Measurements from ENCODE around the gene TAPBPL. TPM values are rescaled to one million over a fixed set of nuclear protein-coding genes. Genes with fewer than 3 reads are reported as not detected.
A peak's percentile ranks its signal among the peaks of the same experiment; 100 is the strongest.
"Not testable (repeated sequence)": the region's sequence is repeated elsewhere in the genome, so short reads cannot be mapped to it uniquely, and the experiment has no call there.

TAPBPL gene
- total RNA-seq, 1 experiment from 2014 or later, result 11.0 TPM

GRCh38 chr12:6489449-6489848 lies 37.6 kb downstream of the TAPBPL start:
- DNase-seq (ENCODE audit: low spot score), result no peak

- not testable (repeated sequence) for DNase-seq (ENCODE audit: low spot score)
Measured at GRCh38 chr12:6490673-6491072, 38.8 kb downstream of the TAPBPL start.

GRCh38 chr12:6492838-6493496 lies 41.1 kb downstream of the TAPBPL start, which contains the start of gene MRPL51:
TSS of gene MRPL51 (minus strand) at chr12:6493262. CDS start at chr12:6493136, 126 bp downstream.
- DNase-seq (ENCODE audit: low spot score), result peak; percentile 96

- peak; percentile 98 for DNase-seq (ENCODE audit: low spot score)
Measured at GRCh38 chr12:6493497-6494257, 41.8 kb downstream of the TAPBPL start, which contains the start of gene NCAPD2. TSS of gene NCAPD2 (plus strand) at chr12:6494102. CDS start at chr12:6495099, 997 bp downstream.

GRCh38 chr12:6494258-6494743 lies 42.5 kb downstream of the TAPBPL start:
- DNase-seq (ENCODE audit: low spot score), result peak; percentile 50

- no peak for DNase-seq (ENCODE audit: low spot score)
Measured at GRCh38 chr12:6494968-6495367, 43.1 kb downstream of the TAPBPL start.

GRCh38 chr12:6497291-6497690 lies 45.4 kb downstream of the TAPBPL start:
- DNase-seq (ENCODE audit: low spot score), result not testable (repeated sequence)

- no peak for DNase-seq (ENCODE audit: low spot score)
Measured at GRCh38 chr12:6500466-6500865, 48.6 kb downstream of the TAPBPL start.

GRCh38 chr12:6507102-6507998 lies 55.5 kb downstream of the TAPBPL start:
- no peak for DNase-seq (ENCODE audit: low spot score)

GRCh38 chr12:6508087-6508486 lies 56.2 kb downstream of the TAPBPL start:
- DNase-seq (ENCODE audit: low spot score), result no peak

Other genes starting within 250 kb of the TAPBPL start
- 90.1 and 94.8 TPM in 2 replicates for gene PLEKHG6, start 141.4 kb upstream of the TAPBPL start, total RNA-seq (2014; rRNA removed; shearing (Covaris generic))
- 91.9 and 94.5 TPM in 2 replicates for gene TNFRSF1A, start 110.0 kb upstream of the TAPBPL start, total RNA-seq (2014; rRNA removed; shearing (Covaris generic))
- gene SCNN1A, start 76.5 kb upstream of the TAPBPL start, total RNA-seq (2014; rRNA removed; shearing (Covaris generic)), result 161 and 221 TPM in 2 replicates
- gene LTBR, start 67.9 kb upstream of the TAPBPL start, total RNA-seq (2014; rRNA removed; shearing (Covaris generic)), result 176 and 234 TPM in 2 replicates
- gene CD27, start 7.1 kb upstream of the TAPBPL start, total RNA-seq (2014; rRNA removed; shearing (Covaris generic)), result 0.23 TPM in 1 of 2 replicates, not detected in the other
- gene VAMP1, start 18.6 kb downstream of the TAPBPL start, total RNA-seq (2014; rRNA removed; shearing (Covaris generic)), result 11.5 and 23.0 TPM in 2 replicates
- gene MRPL51, start 41.2 kb downstream of the TAPBPL start, total RNA-seq (2014; rRNA removed; shearing (Covaris generic)), result 144 and 147 TPM in 2 replicates
- 115 and 141 TPM in 2 replicates for gene NCAPD2, start 42.1 kb downstream of the TAPBPL start, total RNA-seq (2014; rRNA removed; shearing (Covaris generic))
- 6,490 and 6,870 TPM in 2 replicates for gene GAPDH, start 82.5 kb downstream of the TAPBPL start, total RNA-seq (2014; rRNA removed; shearing (Covaris generic))
- gene IFFO1, start 104.0 kb downstream of the TAPBPL start, total RNA-seq (2014; rRNA removed; shearing (Covaris generic)), result 0.37 and 0.41 TPM in 2 replicates
- gene NOP2, start 116.2 kb downstream of the TAPBPL start, total RNA-seq (2014; rRNA removed; shearing (Covaris generic)), result 73.5 and 74.9 TPM in 2 replicates
- gene CHD4, start 155.3 kb downstream of the TAPBPL start, total RNA-seq (2014; rRNA removed; shearing (Covaris generic)), result 253 and 269 TPM in 2 replicates
- 0.03 TPM in 1 of 2 replicates, not detected in the other for gene LPAR5, start 183.9 kb downstream of the TAPBPL start, total RNA-seq (2014; rRNA removed; shearing (Covaris generic))
- 0.31 TPM in 1 of 2 replicates, not detected in the other for gene ACRBP, start 195.4 kb downstream of the TAPBPL start, total RNA-seq (2014; rRNA removed; shearing (Covaris generic))
- gene ING4, start 211.1 kb downstream of the TAPBPL start, total RNA-seq (2014; rRNA removed; shearing (Covaris generic)), result 25.1 and 27.4 TPM in 2 replicates
- 23.9 and 42.5 TPM in 2 replicates for gene ZNF384, start 237.3 kb downstream of the TAPBPL start, total RNA-seq (2014; rRNA removed; shearing (Covaris generic))
- not detected in 2 replicates for gene PIANP, start 248.8 kb downstream of the TAPBPL start, total RNA-seq (2014; rRNA removed; shearing (Covaris generic))

Measured in HT-29 (cell line).